H9 (cell line): ENCODE results near the gene PRCC. TPM values are rescaled to one million over a fixed set of nuclear protein-coding genes. Genes with fewer than 3 reads are reported as not detected.

ENCODE experiments used
- DNase-seq: peaks from one replicate; pipeline ENCODE4 v3.0.0-alpha.2; 2017
- H2AFZ ChIP-seq: one replicate; pipeline ENCODE4 v1.6.1; 2013; ENCODE audit warnings: mild to moderate bottlenecking, low read length, control low read depth, moderate library complexity
- H2AK5ac ChIP-seq: 2 replicates; pipeline ENCODE4 v1.6.1; 2013; ENCODE audit warnings: low read length, control low read depth, mixed read lengths; ENCODE audit not compliant: insufficient read length
- H2BK120ac ChIP-seq: one replicate; pipeline ENCODE4 v1.6.1; 2013; ENCODE audit warnings: low read depth, mild to moderate bottlenecking, low read length, control low read depth, inconsistent platforms; ENCODE audit not compliant: poor library complexity, severe bottlenecking
- H2BK12ac ChIP-seq: 2 replicates; pipeline ENCODE4 v1.6.1; 2013; ENCODE audit warnings: low read length, control low read depth, mixed read lengths, low read depth; ENCODE audit not compliant: insufficient read length
- H2BK15ac ChIP-seq: 2 replicates; pipeline ENCODE4 v1.6.1; 2013; ENCODE audit warnings: low read depth, low read length, control low read depth
- H2BK20ac ChIP-seq: one replicate; pipeline ENCODE4 v1.6.1; 2013; ENCODE audit warnings: low read depth, mild to moderate bottlenecking, low read length, control low read depth, inconsistent platforms; ENCODE audit not compliant: poor library complexity, severe bottlenecking
- H2BK5ac ChIP-seq: 2 replicates; pipeline ENCODE4 v1.6.1; 2013; ENCODE audit warnings: low read length, control low read depth, mixed read lengths; ENCODE audit not compliant: insufficient read length
- H3K14ac ChIP-seq: 2 replicates; pipeline ENCODE4 v1.6.1; 2013; ENCODE audit warnings: low read length, control low read depth; ENCODE audit not compliant: insufficient read depth
- H3K18ac ChIP-seq: 2 replicates; pipeline ENCODE4 v1.6.1; 2013; ENCODE audit warnings: low read depth, mild to moderate bottlenecking, mixed read lengths, low read length, control low read depth; ENCODE audit not compliant: insufficient read length
- H3K23ac ChIP-seq: 2 replicates; pipeline ENCODE4 v1.6.1; 2013; ENCODE audit warnings: low read length, control low read depth, mixed read lengths, low read depth; ENCODE audit not compliant: insufficient read length
- H3K23me2 ChIP-seq: 2 replicates; pipeline ENCODE4 v1.6.1; 2013; ENCODE audit warnings: low read depth, mild to moderate bottlenecking, mixed read lengths, low read length, control low read depth; ENCODE audit not compliant: insufficient read length, poor library complexity, severe bottlenecking
- H3K27ac ChIP-seq: 2 replicates; pipeline ENCODE4 v1.5.1; 2013; ENCODE audit warnings: low read length, control low read depth, mixed read lengths, low read depth; ENCODE audit not compliant: insufficient read length
- H3K27me3 ChIP-seq: 2 replicates; pipeline ENCODE4 v1.6.1; 2013; ENCODE audit warnings: low read length, control low read depth, inconsistent platforms; ENCODE audit not compliant: insufficient read depth
- H3K4ac ChIP-seq: 2 replicates; pipeline ENCODE4 v1.6.1; 2013; ENCODE audit warnings: low read depth, mild to moderate bottlenecking, control low read depth, inconsistent platforms, low read length, moderate library complexity
- H3K4me1 ChIP-seq: 2 replicates; pipeline ENCODE4 v1.6.1; 2013; ENCODE audit warnings: low read length, control low read depth, inconsistent platforms; ENCODE audit not compliant: insufficient read depth
- H3K4me2 ChIP-seq: 2 replicates; pipeline ENCODE4 v1.6.1; 2013; ENCODE audit warnings: low read length, control low read depth, mixed read lengths; ENCODE audit not compliant: insufficient read length, insufficient read depth
- H3K56ac ChIP-seq: 2 replicates; pipeline ENCODE4 v1.6.1; 2013; ENCODE audit warnings: low read depth, mild to moderate bottlenecking, mixed read lengths, low read length, control low read depth; ENCODE audit not compliant: insufficient read length
- H3K79me1 ChIP-seq: 2 replicates; pipeline ENCODE4 v1.6.1; 2013; ENCODE audit warnings: low read depth, mild to moderate bottlenecking, moderate library complexity, low read length, control low read depth, inconsistent platforms; ENCODE audit not compliant: insufficient read depth, poor library complexity, severe bottlenecking
- H3K79me2 ChIP-seq: 2 replicates; pipeline ENCODE4 v1.6.1; 2013; ENCODE audit warnings: low read length, control low read depth, inconsistent platforms; ENCODE audit not compliant: insufficient read depth
- H3K9ac ChIP-seq: 2 replicates; pipeline ENCODE4 v1.6.1; 2013; ENCODE audit warnings: low read length, control low read depth, mixed read lengths; ENCODE audit not compliant: insufficient read length; ENCODE audit errors: extremely low read depth
- H3K9me3 ChIP-seq: one replicate; pipeline ENCODE4 v1.6.1; 2013; ENCODE audit warnings: low read depth, low read length, inconsistent platforms; ENCODE audit not compliant: control insufficient read depth
- H3T11ph ChIP-seq: one replicate; pipeline ENCODE4 v1.6.1; 2013; ENCODE audit warnings: mild to moderate bottlenecking, low read length, control low read depth, inconsistent platforms
- H4K20me1 ChIP-seq: one replicate; pipeline ENCODE4 v1.6.1; 2013; ENCODE audit not compliant: control insufficient read depth, insufficient read length, insufficient read depth
- H4K5ac ChIP-seq: 2 replicates; pipeline ENCODE4 v1.6.1; 2013; ENCODE audit warnings: low read depth, mild to moderate bottlenecking, mixed read lengths, low read length, control low read depth; ENCODE audit not compliant: insufficient read length
- H4K8ac ChIP-seq: replicated peaks from 2 replicates; pipeline ENCODE4 v1.6.1; 2013; ENCODE audit warnings: low read length, control low read depth, mixed read lengths, low read depth; ENCODE audit not compliant: insufficient read length
- H4K91ac ChIP-seq: 2 replicates; pipeline ENCODE4 v1.6.1; 2013; ENCODE audit warnings: low read depth, mild to moderate bottlenecking, moderate library complexity, mixed read lengths, low read length, control low read depth; ENCODE audit not compliant: insufficient read length
- H3K27ac Mint-ChIP-seq, 3 experiments: 2 replicates in 2 of 3; 3 replicates in 1 of 3; pipeline ENCODE4 v1.8.0; 2020 to 2021; ENCODE audit warnings: mixed read lengths in 3 of 3, mild to moderate bottlenecking in 1 of 3, moderate library complexity in 1 of 3
- H3K27me3 Mint-ChIP-seq: 2 replicates; pipeline ENCODE4 v1.8.0; 2021; ENCODE audit warnings: low read depth, mild to moderate bottlenecking, moderate library complexity, mixed read lengths
- H3K36me3 Mint-ChIP-seq, 3 experiments: 2 replicates in 2 of 3; 3 replicates in 1 of 3; pipeline ENCODE4 v1.8.0; 2020 to 2021; ENCODE audit warnings: low read depth in 3 of 3, mixed read lengths in 3 of 3; ENCODE audit not compliant: insufficient read depth in 1 of 3
- H3K4me1 Mint-ChIP-seq, 2 experiments: 2 replicates each; pipeline ENCODE4 v1.8.0; 2020; ENCODE audit warnings: mixed read lengths in 2 of 2
- H3K4me3 Mint-ChIP-seq, 2 experiments: 2 replicates in 1 of 2; 3 replicates in 1 of 2; pipeline ENCODE4 v1.8.0; 2020 to 2021; ENCODE audit warnings: mild to moderate bottlenecking in 2 of 2, mixed read lengths in 2 of 2, moderate library complexity in 1 of 2
- H3K9me3 Mint-ChIP-seq, 2 experiments: 2 replicates in 1 of 2; 3 replicates in 1 of 2; pipeline ENCODE4 v1.8.0; 2020; ENCODE audit warnings: mild to moderate bottlenecking in 2 of 2, mixed read lengths in 2 of 2, moderate library complexity in 1 of 2
- WGBS: extraction: QIAGEN DNeasy Blood & Tissue Kit; methylation state at CpG from one replicate; pipeline ENCODE4 v1.1.7; 2013; ENCODE audit warnings: missing lambda C conversion rate, low lambda C conversion rate, mixed read lengths; ENCODE audit not compliant: insufficient read length; ENCODE audit errors: extremely low coverage; 5-methylcytosine and 5-hydroxymethylcytosine counted together
- total RNA-seq: library from RNA; stranded (reverse); gene quantifications from 2 replicates; pipeline ENCODE4 v1.2.1, GENCODE V29; 2021
- TF ChIP-seq, protein P1 (sequence below): fragments of 200-600 bp; sonication (generic); conservative IDR thresholded peaks from 3 replicates; pipeline ENCODE4 v1.8.0; 2021; ENCODE audit warnings: antibody characterized with exemption, mild to moderate bottlenecking

Gene PRCC
- total RNA-seq, 1 experiment from 2014 or later, result 129 TPM

DNA sequence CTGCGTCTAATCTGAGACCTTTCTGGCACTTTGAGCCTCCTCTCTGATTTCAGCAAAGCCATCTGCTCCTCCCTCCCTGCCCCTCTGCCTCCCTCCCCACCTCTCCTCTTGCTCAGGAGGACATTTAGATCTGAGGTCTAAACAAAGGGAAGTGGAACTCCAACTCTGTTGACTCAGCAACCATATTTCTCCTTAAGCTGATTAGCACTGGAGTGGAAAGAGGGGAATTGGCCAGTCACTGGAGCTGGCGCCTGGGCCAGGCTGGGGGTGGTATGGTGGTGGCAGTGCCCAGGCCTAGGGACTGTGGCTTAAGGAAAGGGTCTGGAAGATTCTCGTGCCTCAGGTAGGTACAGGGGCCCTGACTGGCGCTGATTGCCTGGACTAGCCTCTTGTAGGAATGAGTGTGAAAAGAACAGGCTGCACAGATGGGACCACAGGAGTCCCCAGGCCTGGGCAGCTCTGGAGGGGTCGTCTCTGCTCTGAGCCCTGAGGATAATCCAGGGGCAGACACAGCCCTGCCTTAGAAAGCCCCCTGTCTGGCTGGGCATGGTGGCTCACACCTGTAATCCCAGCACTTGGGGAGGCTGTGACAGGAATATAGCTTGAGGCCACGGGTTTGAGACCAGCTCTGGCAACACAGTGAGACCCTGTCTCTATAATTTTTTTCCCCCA, 37.4 kb downstream of the PRCC start:
- H3K23me2 ChIP-seq, result no peaks in the 10 kb centered on the region
- H3K4me2 ChIP-seq, result no peak overlapping the region
- no peak overlapping the region for H3K23ac ChIP-seq
- H2AFZ ChIP-seq, result no peak overlapping the region
- no peak overlapping the region for H2BK5ac ChIP-seq
- Mint-ChIP-seq H3K4me1 (peaks cover 2 to 18% of the 10 kb centered on the region in 2 experiments), H3K27ac (no peak overlapping the region; a peak in 1 of 7 replicates), H3K27me3 (peaks cover 3% of the 10 kb centered on the region), H3K9me3 (no peaks in the 10 kb centered on the region), H3K4me3 (no peak overlapping the region), H3K36me3 (peaks cover 3 to 22% (median 16%) of the 10 kb centered on the region in 3 experiments; a peak in 6 of 7 replicates)
- no peak overlapping the region for H4K8ac ChIP-seq
- H2BK15ac ChIP-seq, result no peak overlapping the region
- H4K5ac ChIP-seq, result no peak overlapping the region
- no peak overlapping the region for H4K91ac ChIP-seq
- no peak overlapping the region for H2AK5ac ChIP-seq
- H3T11ph ChIP-seq, result no peak overlapping the region
- H2BK12ac ChIP-seq, result no peak overlapping the region
- no CpG with 5 or more reads among the region's 6 CpGs for WGBS
- H3K14ac ChIP-seq, result no peak overlapping the region
- no peak for DNase-seq
- H3K27me3 ChIP-seq, result no peaks in the 10 kb centered on the region; the same call in 1 of the 2 replicates
- H3K56ac ChIP-seq, result no peak overlapping the region
- no peaks in the 10 kb centered on the region for H3K9me3 ChIP-seq
- TF ChIP-seq, protein P1, sequence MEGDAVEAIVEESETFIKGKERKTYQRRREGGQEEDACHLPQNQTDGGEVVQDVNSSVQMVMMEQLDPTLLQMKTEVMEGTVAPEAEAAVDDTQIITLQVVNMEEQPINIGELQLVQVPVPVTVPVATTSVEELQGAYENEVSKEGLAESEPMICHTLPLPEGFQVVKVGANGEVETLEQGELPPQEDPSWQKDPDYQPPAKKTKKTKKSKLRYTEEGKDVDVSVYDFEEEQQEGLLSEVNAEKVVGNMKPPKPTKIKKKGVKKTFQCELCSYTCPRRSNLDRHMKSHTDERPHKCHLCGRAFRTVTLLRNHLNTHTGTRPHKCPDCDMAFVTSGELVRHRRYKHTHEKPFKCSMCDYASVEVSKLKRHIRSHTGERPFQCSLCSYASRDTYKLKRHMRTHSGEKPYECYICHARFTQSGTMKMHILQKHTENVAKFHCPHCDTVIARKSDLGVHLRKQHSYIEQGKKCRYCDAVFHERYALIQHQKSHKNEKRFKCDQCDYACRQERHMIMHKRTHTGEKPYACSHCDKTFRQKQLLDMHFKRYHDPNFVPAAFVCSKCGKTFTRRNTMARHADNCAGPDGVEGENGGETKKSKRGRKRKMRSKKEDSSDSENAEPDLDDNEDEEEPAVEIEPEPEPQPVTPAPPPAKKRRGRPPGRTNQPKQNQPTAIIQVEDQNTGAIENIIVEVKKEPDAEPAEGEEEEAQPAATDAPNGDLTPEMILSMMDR, result no peak
- no peak overlapping the region for H3K4ac ChIP-seq
- H3K18ac ChIP-seq, result no peak overlapping the region
- no peaks in the 10 kb centered on the region for H3K79me2 ChIP-seq
- H3K27ac ChIP-seq, result no peak overlapping the region
- H3K79me1 ChIP-seq, result no peaks in the 10 kb centered on the region
- H2BK120ac ChIP-seq, result no peak overlapping the region
- H4K20me1 ChIP-seq, result no peaks in the 10 kb centered on the region
- no peak overlapping the region for H3K9ac ChIP-seq
- no peaks in the 10 kb centered on the region; the same call in 1 of the 2 replicates for H3K4me1 ChIP-seq
- H2BK20ac ChIP-seq, result no peak overlapping the region
